ENCODE measurements around the gene SH3BP5. TPM values are rescaled to one million over a fixed set of nuclear protein-coding genes. Genes with fewer than 3 reads are reported as not detected.

Gene SH3BP5
- total RNA-seq, 1 donor from 2014 or later, result 60.4 TPM

GRCh38 chr3:15277861-15278500, 54.4 kb downstream of the SH3BP5 start:
- no peak for DNase-seq (ENCODE audit: low spot score)

GRCh38 chr3:15276028-15276724, 56.2 kb downstream of the SH3BP5 start:
- DNase-seq (ENCODE audit: low spot score), result no peak

- no peak for DNase-seq (ENCODE audit: low spot score)
Measured at GRCh38 chr3:15273227-15273626, 59.2 kb downstream of the SH3BP5 start.

GRCh38 chr3:15272426-15273196, 59.8 kb downstream of the SH3BP5 start:
- DNase-seq (ENCODE audit: low spot score), result no peak

- DNase-seq (ENCODE audit: low spot score), result no peak
Measured at GRCh38 chr3:15271785-15272381, 60.5 kb downstream of the SH3BP5 start.

GRCh38 chr3:15271030-15271429, 61.4 kb downstream of the SH3BP5 start:
- no peak for DNase-seq (ENCODE audit: low spot score)

GRCh38 chr3:15269091-15269989, 63.0 kb downstream of the SH3BP5 start:
- DNase-seq (ENCODE audit: low spot score), result peak; percentile 71

- DNase-seq (ENCODE audit: low spot score), result peak; percentile 87
Measured at GRCh38 chr3:15268033-15268631, 64.3 kb downstream of the SH3BP5 start.

- no peak for DNase-seq (ENCODE audit: low spot score)
Measured at GRCh38 chr3:15267502-15267901, 64.9 kb downstream of the SH3BP5 start.

GRCh38 chr3:15266510-15267376, 65.6 kb downstream of the SH3BP5 start:
- DNase-seq (ENCODE audit: low spot score), result no peak

- no peak for DNase-seq (ENCODE audit: low spot score)
Measured at GRCh38 chr3:15265655-15266509, 66.5 kb downstream of the SH3BP5 start.

- no peak for DNase-seq (ENCODE audit: low spot score)
Measured at GRCh38 chr3:15264486-15264885, 67.9 kb downstream of the SH3BP5 start.

- no peak for DNase-seq (ENCODE audit: low spot score)
Measured at GRCh38 chr3:15263926-15264325, 68.5 kb downstream of the SH3BP5 start.

GRCh38 chr3:15263120-15263519, 69.3 kb downstream of the SH3BP5 start:
- no peak for DNase-seq (ENCODE audit: low spot score)

- DNase-seq (ENCODE audit: low spot score), result no peak
Measured at GRCh38 chr3:15262021-15262420, 70.4 kb downstream of the SH3BP5 start.

- no peak for DNase-seq (ENCODE audit: low spot score)
Measured at GRCh38 chr3:15261274-15261673, 71.1 kb downstream of the SH3BP5 start.

- DNase-seq (ENCODE audit: low spot score), result no peak
Measured at GRCh38 chr3:15260531-15260930, 71.9 kb downstream of the SH3BP5 start.

GRCh38 chr3:15258720-15259119, 73.7 kb downstream of the SH3BP5 start:
- no peak for DNase-seq (ENCODE audit: low spot score)

GRCh38 chr3:15256861-15257341, 75.5 kb downstream of the SH3BP5 start:
- no peak for DNase-seq (ENCODE audit: low spot score)
